HG03159 (cell line): ENCODE measurements around the gene CFAP99.

Experiments used
- ATAC-seq: cut with Tn5 transposase; IDR thresholded peaks from one replicate; pipeline ENCODE4 v1.9.1; 2021; ENCODE audit warnings: mild to moderate bottlenecking, moderate library complexity; ENCODE audit not compliant: unreplicated experiment

CFAP99 gene

DNA sequence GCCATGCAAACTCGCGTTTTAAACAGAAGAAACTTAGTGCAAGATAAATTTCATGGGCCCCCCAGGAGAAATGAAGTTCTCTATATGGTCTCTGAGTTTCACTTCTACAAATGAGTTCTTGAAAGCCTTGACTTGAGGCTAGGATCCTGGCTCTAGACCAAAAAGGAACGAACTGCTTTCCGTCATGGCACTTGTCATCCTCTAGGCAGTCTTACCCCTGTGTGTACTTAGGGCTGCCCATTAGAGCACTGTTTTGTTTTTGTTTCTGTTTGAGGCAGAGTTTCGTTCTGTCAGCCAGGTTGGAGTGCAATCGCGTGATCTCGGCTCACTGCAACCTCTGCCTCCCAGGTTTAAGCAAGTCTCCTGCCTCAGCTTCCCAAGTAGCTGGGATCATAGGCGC lies 79.2 kb downstream of the CFAP99 start:
- peak; percentile 92 for ATAC-seq

GRCh38 chr4:2500547-2500946 lies 81.8 kb downstream of the CFAP99 start:
- ATAC-seq: no peak

GRCh38 chr4:2501034-2501594 lies 82.4 kb downstream of the CFAP99 start:
- ATAC-seq: no peak

- ATAC-seq: no peak
Measured at GRCh38 chr4:2503809-2504208, 85.1 kb downstream of the CFAP99 start.

GRCh38 chr4:2507259-2507658 lies 88.5 kb downstream of the CFAP99 start:
- ATAC-seq: no peak

- ATAC-seq: no peak
Measured at GRCh38 chr4:2507855-2508254, 89.1 kb downstream of the CFAP99 start.

GRCh38 chr4:2510351-2511259 lies 91.8 kb downstream of the CFAP99 start:
- no peak for ATAC-seq

DNA sequence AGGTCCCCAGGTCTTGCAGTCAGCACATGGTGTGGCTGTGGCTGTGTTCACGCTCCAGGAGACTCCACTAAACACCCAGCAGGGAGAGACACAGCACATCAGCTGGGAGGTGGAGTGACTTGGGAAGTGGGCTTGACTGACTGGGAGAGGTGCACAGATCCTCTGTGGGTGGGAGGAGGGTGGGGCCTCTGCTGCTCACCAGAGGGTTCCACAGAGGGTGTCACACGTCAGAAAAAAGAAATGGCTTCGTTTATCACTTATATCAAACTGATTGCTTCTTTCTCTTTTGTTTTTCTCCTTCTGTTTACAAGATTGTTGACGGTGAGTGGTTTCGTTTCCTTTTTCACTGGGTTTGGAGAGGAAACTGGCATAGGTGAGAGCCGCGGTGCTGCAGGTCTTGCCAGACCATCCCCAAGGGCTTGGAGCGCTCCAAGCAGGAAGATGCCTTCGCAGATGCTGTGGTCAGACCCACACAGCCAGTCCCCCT lies 92.9 kb downstream of the CFAP99 start:
- ATAC-seq: no peak
